ENCODE data around the gene PPP1R7. TPM values are rescaled to one million over a fixed set of nuclear protein-coding genes. Genes with fewer than 3 reads are reported as not detected.

Gene PPP1R7
- total RNA-seq, 1 donor from 2014 or later = 43.1 TPM

DNA sequence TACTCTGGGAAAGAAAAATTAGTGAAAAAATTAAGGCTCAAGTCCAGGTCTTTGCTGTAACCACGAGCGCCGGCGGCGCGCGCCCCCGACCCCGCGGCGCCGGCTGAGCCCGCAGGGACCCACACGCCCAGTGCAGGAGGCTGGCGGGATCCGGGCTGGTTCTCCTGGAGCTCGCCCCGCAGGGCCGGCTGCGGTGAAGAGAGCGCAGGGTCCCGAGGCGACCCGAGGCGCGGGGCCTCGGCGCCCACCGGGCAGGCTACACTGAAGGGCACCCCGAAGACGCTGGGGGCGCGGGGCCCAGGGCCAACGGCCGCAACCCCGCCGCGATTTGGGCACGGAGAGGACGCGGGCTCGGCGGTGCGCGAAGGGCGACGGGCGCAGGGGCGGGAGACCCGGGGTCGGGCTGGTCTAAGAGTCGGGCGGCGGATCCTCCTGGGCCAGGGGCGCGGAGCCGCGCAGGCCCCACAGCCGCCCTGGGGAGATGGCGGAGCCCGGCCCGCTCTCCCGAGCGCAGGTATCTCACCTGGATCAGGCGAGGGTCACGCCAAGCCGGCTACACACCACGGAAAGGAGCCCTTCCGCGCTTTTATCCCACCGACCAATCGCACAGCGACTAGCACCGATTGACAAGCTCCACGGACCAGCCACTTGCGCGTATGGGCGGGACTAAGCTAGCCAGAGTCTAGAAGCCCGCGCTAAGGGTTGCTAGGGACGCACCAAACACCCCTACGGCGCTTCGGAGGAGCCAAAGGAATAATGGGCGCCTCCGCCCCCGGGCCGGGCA lies 1.2 kb upstream of the PPP1R7 start, which contains the start of gene PASK:
Gene PASK, minus strand, starts transcription at position 582 of the 784 bp plus-strand sequence. CDS start 6,440 bp downstream, outside the sequence.
- peaks cover 30% of the 10 kb centered on the region for H3K4me1 Mint-ChIP-seq (ENCODE audit: low read depth)
- no peaks in the 10 kb centered on the region for H3K27me3 Mint-ChIP-seq (ENCODE audit: low read depth)
- peak; percentile 97 for DNase-seq (ENCODE audit: low spot score)
- H3K36me3 Mint-ChIP-seq (ENCODE audit: low read depth) = peaks cover 5% of the 10 kb centered on the region
- no peaks in the 10 kb centered on the region for H3K9me3 Mint-ChIP-seq (ENCODE audit: low read depth)
- H3K4me3 Mint-ChIP-seq (ENCODE audit: unreplicated experiment) = peak within 1 kb of the TSS; percentile 92
- H3K27ac Mint-ChIP-seq (ENCODE audit: unreplicated experiment) = peak within 1 kb of the TSS; percentile 95
- TF ChIP-seq, protein P1, sequence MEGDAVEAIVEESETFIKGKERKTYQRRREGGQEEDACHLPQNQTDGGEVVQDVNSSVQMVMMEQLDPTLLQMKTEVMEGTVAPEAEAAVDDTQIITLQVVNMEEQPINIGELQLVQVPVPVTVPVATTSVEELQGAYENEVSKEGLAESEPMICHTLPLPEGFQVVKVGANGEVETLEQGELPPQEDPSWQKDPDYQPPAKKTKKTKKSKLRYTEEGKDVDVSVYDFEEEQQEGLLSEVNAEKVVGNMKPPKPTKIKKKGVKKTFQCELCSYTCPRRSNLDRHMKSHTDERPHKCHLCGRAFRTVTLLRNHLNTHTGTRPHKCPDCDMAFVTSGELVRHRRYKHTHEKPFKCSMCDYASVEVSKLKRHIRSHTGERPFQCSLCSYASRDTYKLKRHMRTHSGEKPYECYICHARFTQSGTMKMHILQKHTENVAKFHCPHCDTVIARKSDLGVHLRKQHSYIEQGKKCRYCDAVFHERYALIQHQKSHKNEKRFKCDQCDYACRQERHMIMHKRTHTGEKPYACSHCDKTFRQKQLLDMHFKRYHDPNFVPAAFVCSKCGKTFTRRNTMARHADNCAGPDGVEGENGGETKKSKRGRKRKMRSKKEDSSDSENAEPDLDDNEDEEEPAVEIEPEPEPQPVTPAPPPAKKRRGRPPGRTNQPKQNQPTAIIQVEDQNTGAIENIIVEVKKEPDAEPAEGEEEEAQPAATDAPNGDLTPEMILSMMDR (IDR thresholded peaks at IDR 0.05) = no peak

DNA sequence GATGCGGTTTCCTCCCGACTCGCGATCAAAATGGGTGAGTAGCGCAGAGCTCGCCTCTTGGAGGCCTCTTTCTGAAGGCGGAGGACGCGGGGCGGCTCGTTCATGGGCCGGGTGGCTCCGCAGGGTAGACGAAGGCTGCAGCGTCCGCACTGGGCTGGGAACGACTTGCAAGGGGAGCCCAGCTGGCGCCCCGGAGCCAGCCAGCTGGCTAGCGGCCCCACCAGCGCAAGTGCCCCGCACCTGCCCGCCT lies 667 bp upstream of the PPP1R7 start:
- Mint-ChIP-seq H3K27ac (ENCODE audit: unreplicated experiment) (peak overlapping the region; percentile 79), H3K9me3 (ENCODE audit: low read depth) (no peaks in the 10 kb centered on the region), H3K27me3 (ENCODE audit: low read depth) (no peaks in the 10 kb centered on the region), H3K4me1 (ENCODE audit: low read depth) (peaks cover 30% of the 10 kb centered on the region), H3K4me3 (ENCODE audit: unreplicated experiment) (peak overlapping the region; percentile 92), H3K36me3 (ENCODE audit: low read depth) (peaks cover 5% of the 10 kb centered on the region)
- DNase-seq (ENCODE audit: low spot score) = no peak
- TF ChIP-seq, protein P1 (IDR thresholded peaks at IDR 0.05) = no peak

DNA sequence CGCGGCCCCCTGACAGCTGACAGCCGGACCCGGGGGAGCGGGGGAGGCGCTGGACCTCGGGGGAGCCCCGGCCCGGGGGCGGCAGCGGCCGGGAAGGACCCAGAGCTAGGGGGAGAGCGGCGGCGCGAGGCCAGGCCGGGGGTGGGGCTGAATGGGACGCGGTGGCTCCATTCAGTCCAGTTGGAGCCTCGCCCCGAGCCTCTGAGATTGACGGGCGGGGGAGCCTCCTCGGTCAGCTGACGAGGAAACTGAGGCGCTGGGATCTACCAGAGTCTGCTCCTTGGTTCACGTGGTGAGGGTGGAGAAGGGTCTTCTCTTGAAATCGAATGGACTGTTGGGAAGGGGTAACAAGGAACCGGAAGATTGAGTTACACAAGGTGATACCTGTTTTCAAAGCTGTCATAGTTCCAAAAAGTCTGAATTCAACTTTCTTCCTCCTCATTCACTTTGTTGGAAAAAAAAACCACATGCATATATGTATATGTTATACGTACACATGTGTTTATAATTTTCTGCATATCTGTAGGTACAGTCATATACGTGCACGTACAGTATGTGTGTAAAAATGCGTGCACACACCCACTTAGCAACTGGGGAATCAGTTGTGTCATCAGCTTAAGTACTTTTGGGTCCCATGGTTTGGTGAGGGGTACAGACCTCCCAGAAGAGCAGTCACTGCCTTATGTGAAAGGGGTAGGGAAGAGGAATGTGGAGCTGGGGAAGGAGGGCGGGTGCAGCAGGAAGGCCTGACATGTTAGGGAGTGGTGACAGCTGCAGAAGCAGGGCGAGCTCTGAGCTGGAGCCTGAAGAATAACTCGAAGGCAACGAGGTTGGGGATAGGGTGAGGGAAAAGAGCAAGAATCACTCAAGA lies 628 bp downstream of the PPP1R7 start:
- Mint-ChIP-seq H3K4me3 (ENCODE audit: unreplicated experiment) (peak overlapping the region; percentile 92), H3K36me3 (ENCODE audit: low read depth) (peaks cover 6% of the 10 kb centered on the region), H3K27ac (ENCODE audit: unreplicated experiment) (peak overlapping the region; percentile 76), H3K27me3 (ENCODE audit: low read depth) (no peaks in the 10 kb centered on the region), H3K4me1 (ENCODE audit: low read depth) (peaks cover 30% of the 10 kb centered on the region), H3K9me3 (ENCODE audit: low read depth) (no peaks in the 10 kb centered on the region)
- TF ChIP-seq, protein P1 (IDR thresholded peaks at IDR 0.05) = no peak
- no peak for DNase-seq (ENCODE audit: low spot score)

- Mint-ChIP-seq H3K27me3 (ENCODE audit: low read depth) (no peaks in the 10 kb centered on the region), H3K9me3 (ENCODE audit: low read depth) (no peaks in the 10 kb centered on the region), H3K36me3 (ENCODE audit: low read depth) (peaks cover 6% of the 10 kb centered on the region), H3K4me3 (ENCODE audit: unreplicated experiment) (peak overlapping the region; percentile 92), H3K27ac (ENCODE audit: unreplicated experiment) (no peak overlapping the region), H3K4me1 (ENCODE audit: low read depth) (peaks cover 30% of the 10 kb centered on the region)
- DNase-seq (ENCODE audit: low spot score) = no peak
- TF ChIP-seq, protein P1 (IDR thresholded peaks at IDR 0.05) = no peak
These were observed 1.8 kb downstream of the PPP1R7 start for GRCh38 chr2:241151934-241152660.

- Mint-ChIP-seq H3K27me3 (ENCODE audit: low read depth) (no peaks in the 10 kb centered on the region), H3K27ac (ENCODE audit: unreplicated experiment) (no peak overlapping the region), H3K9me3 (ENCODE audit: low read depth) (no peaks in the 10 kb centered on the region), H3K4me1 (ENCODE audit: low read depth) (peaks cover 26% of the 10 kb centered on the region), H3K36me3 (ENCODE audit: low read depth) (peaks cover 6% of the 10 kb centered on the region), H3K4me3 (ENCODE audit: unreplicated experiment) (no peak overlapping the region)
- no peak for DNase-seq (ENCODE audit: low spot score)
- TF ChIP-seq, protein P1 (IDR thresholded peaks at IDR 0.05) = no peak
These were observed 3.3 kb downstream of the PPP1R7 start for GRCh38 chr2:241153616-241154015.
